HK-2 (cell line): ENCODE data around the gene GPR6.

ENCODE experiments used
- DNase-seq: peaks from one replicate; pipeline ENCODE4 v3.0.0-alpha.2; 2018; ENCODE audit not compliant: unreplicated experiment

Gene GPR6

GRCh38 chr6:109999740-110000139 is 21.6 kb downstream of the GPR6 start:
- DNase-seq, result no peak

GRCh38 chr6:110002676-110003075 is 24.6 kb downstream of the GPR6 start:
- no peak for DNase-seq

GRCh38 chr6:110013386-110013785 is 35.3 kb downstream of the GPR6 start:
- no peak for DNase-seq

GRCh38 chr6:110015206-110015605 is 37.1 kb downstream of the GPR6 start:
- DNase-seq, result no peak

- DNase-seq, result no peak
Measured at GRCh38 chr6:110017306-110017705, 39.2 kb downstream of the GPR6 start.

GRCh38 chr6:110017946-110018345 is 39.8 kb downstream of the GPR6 start:
- no peak for DNase-seq

- DNase-seq, result no peak
Measured at GRCh38 chr6:110018486-110018885, 40.4 kb downstream of the GPR6 start.

- no peak for DNase-seq
Measured at GRCh38 chr6:110020888-110021287, 42.8 kb downstream of the GPR6 start.

GRCh38 chr6:110029144-110029543 is 51.0 kb downstream of the GPR6 start:
- no peak for DNase-seq
